ENCODE data around the gene FUT1. TPM values are rescaled to one million over a fixed set of nuclear protein-coding genes. Genes with fewer than 3 reads are reported as not detected.

FUT1 gene
- polyA plus RNA-seq, 1 experiment = 0.07 TPM

- POLR2A ChIA-PET = no interaction called here
- DNase-seq (ENCODE audit: low read depth, low spot score) = no peak
- TF ChIP-seq CTCF (IDR thresholded peaks at IDR 0.05; ENCODE audit: low read depth, low read length) = no peak
- Histone ChIP-seq H3K4me3 (ENCODE audit: low read depth, low read length) (no peak overlapping the region), H3K9me3 (ENCODE audit: control insufficient read depth, insufficient read depth, low read length) (peaks cover 11% of the 10 kb centered on the region; the same call in 1 of the 2 replicates), H3K27me3 (ENCODE audit: control insufficient read depth, insufficient read depth, low read length) (peaks cover 40% of the 10 kb centered on the region), H3K27ac (ENCODE audit: low read depth, low read length) (no peak overlapping the region)
- CTCF ChIA-PET = no interaction called here
Measured at GRCh38 chr19:48749571-48750198, 2.8 kb downstream of the FUT1 start.

GRCh38 chr19:48746738-48747575, 5.5 kb downstream of the FUT1 start, which contains the start of gene IZUMO1:
TSS of gene IZUMO1 (minus strand) at chr19:48746909. CDS start at chr19:48745859, 1,050 bp downstream.
- peak; percentile 66 for DNase-seq (ENCODE audit: low read depth, low spot score)
- Histone ChIP-seq H3K4me3 (ENCODE audit: low read depth, low read length) (peak within 1 kb of the TSS; percentile 75), H3K27me3 (ENCODE audit: control insufficient read depth, insufficient read depth, low read length) (peaks cover 21% of the 10 kb centered on the region), H3K9me3 (ENCODE audit: control insufficient read depth, insufficient read depth, low read length) (peaks cover 11% of the 10 kb centered on the region; the same call in 1 of the 2 replicates), H3K27ac (ENCODE audit: low read depth, low read length) (peak within 1 kb of the TSS; percentile 87)
- no peak for TF ChIP-seq CTCF (IDR thresholded peaks at IDR 0.05; ENCODE audit: low read depth, low read length)
- ChIA-PET POLR2A (interaction anchor here (0.6 kb wide), 1 partner anchor 232 kb away, joined by 4 read pairs; no protein-coding TSS in a partner anchor), CTCF (interaction anchor here (0.6 kb wide), 1 partner anchor 28 kb away, joined by 5 read pairs; no protein-coding TSS in a partner anchor)

- no peak overlapping the region for H3K4me3 ChIP-seq (ENCODE audit: low read depth, low read length)
- CTCF ChIA-PET = no interaction called here
- TF ChIP-seq CTCF (IDR thresholded peaks at IDR 0.05; ENCODE audit: low read depth, low read length) = no peak
- H3K27ac ChIP-seq (ENCODE audit: low read depth, low read length) = peak overlapping the region; percentile 87
- peaks cover 14% of the 10 kb centered on the region; the same call in 1 of the 2 replicates for H3K9me3 ChIP-seq (ENCODE audit: control insufficient read depth, insufficient read depth, low read length)
- H3K27me3 ChIP-seq (ENCODE audit: control insufficient read depth, insufficient read depth, low read length) = peaks cover 17% of the 10 kb centered on the region
- no peak for DNase-seq (ENCODE audit: low read depth, low spot score)
- POLR2A ChIA-PET = no interaction called here
Measured at GRCh38 chr19:48746110-48746509, 6.3 kb downstream of the FUT1 start.

GRCh38 chr19:48745208-48745995, 7.0 kb downstream of the FUT1 start:
- DNase-seq (ENCODE audit: low read depth, low spot score) = no peak
- Histone ChIP-seq H3K9me3 (ENCODE audit: control insufficient read depth, insufficient read depth, low read length) (peaks cover 11% of the 10 kb centered on the region; the same call in 1 of the 2 replicates), H3K4me3 (ENCODE audit: low read depth, low read length) (no peak overlapping the region), H3K27me3 (ENCODE audit: control insufficient read depth, insufficient read depth, low read length) (peaks cover 14% of the 10 kb centered on the region), H3K27ac (ENCODE audit: low read depth, low read length) (no peak overlapping the region)
- no peak for TF ChIP-seq CTCF (IDR thresholded peaks at IDR 0.05; ENCODE audit: low read depth, low read length)
- ChIA-PET CTCF (no interaction called here), POLR2A (interaction anchor here (0.6 kb wide), 1 partner anchor 782 kb away, joined by 9 read pairs; the partner anchor contains the start of gene RCN3)
